ENCODE results near the gene FBXO34.

FBXO34 gene

DNA sequence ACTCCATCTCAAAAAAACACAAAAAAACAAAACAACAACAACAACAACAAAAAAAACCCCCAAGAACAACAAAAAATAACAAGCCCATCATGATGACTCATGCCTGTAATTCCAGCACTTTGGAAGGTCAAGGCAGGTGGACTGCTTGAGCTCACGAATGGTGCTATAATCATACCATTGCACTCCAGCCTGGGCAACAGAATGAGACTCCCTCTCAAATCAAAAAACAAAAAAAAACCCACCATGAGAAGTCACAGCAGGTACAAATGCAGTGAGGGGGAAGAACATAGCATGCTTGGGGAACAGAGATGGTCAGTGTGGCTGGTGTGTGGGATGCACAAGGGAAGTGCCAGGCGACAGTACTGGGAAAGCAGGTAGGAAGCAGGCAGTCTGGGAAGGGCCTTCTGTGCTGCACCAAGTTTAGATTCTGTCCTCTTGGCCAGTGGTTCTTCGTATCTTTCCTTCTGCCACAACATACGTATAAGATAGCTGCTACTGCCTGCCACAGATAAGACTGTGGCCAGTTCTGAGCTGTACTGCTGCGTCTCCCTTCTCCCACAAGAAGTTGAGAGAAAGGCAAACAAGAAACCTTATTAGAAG lies 112.4 kb downstream of the FBXO34 start:
- no peak for DNase-seq

DNA sequence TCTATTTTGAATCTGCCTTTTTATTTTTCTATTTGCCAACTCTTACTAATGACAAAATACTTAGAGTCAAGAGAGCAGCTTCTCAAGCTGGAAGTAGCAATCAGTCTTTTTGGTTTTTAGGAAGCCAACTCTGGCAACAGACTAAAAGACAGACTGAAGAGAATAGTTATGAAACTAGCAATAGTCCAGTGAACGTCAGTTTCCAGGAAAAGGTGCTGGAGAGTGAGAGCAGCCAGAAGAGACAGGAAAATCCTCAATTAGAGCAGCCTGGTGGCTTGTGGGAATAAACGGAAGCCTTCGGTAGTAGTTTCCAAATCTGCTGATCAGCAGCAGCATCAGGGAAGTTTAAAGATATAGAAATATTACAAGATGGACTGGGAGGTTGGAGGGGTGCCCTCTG lies 113.3 kb downstream of the FBXO34 start:
- no peak for DNase-seq

DNA sequence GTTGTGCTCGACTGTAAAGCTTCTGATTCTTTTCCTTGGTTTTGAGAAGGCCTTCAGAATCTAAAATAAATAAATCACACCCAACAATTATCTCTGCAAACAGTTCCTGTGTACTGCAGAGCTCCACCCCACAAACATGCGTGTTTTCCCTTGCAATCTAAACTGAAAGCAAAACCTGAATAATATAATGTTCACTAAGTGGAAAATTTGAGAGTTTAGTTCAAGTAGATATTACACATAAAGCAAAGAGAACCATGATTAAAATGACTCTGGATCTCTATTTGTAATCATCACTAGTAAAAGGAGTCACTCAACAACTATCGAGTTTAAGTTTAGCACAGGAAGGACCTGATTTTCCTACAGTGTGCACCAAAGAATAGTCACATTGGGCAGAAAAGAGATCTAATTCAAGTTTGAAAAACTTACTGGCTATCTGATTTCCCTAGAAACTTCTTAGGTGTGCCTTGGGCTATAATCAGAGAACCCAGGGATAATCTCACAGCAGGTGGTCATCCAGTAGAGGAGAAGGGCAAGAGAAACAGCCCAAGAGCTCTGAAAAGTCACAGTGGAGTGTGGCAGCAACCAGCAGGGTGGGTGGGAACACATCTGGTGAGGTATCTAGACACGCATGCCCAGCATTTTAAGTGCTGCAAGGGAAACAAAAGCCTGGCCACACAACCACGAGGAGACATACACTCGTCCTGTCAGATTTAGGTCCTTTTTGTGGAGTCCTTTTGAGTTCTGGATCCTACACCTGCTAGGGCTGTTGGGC lies 115.0 kb downstream of the FBXO34 start:
- DNase-seq: no peak

DNA sequence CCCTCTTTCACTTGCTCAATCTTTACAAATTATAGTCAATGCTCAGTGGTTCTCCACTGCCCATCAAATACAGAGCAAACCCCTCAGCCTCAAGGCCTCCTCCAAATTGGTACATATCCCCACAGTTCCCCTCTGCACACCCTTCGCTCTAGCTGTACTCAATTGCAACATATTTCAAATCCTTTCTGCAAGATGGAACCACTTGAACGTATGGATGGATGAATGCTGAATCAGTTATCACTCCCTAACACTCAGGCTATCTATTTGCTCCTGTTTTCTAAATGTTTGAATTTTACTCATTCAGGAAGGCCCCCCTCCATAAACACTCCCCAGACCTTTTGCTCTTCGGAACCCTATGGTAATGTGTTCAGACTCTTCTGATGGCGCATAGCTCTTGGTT lies 115.9 kb downstream of the FBXO34 start:
- DNase-seq: no peak

DNA sequence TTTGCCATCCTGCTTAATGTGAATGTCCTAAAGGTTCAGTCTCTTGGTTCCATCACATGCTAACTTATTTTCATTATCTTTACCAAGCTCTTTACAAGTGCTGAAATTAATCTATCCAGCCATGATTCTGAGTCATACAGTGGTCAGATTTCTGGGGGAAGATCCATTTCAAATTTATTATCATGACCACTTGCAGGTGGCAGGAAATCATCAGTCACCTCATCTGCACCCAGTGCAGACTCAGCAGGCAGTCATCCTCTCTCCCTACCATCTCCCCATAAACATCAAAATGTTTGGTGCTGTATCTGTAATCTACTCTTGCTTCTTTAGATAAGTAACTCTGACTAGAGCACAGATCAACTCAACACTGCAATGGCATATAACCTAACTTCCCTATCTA lies 116.9 kb downstream of the FBXO34 start:
- no peak for DNase-seq

DNA sequence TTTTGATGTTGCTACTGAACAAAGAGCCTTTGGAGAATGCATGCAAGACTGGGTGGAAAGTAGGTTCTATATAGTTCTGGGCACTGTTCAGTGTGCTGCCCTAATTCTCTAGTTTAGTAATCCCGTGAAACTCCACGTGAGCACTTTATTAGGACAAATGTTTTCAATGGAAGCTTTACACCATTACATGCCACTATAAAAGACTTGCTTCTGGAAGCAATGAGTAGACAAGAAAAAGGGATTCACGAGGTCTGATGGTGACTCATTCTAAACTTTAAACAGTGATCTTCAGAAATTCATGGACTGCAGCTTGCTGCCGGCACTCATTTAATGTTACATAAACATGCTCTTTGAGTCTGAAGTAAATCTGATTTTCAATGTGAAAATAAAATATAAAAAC lies 118.1 kb downstream of the FBXO34 start:
- no peak for DNase-seq

DNA sequence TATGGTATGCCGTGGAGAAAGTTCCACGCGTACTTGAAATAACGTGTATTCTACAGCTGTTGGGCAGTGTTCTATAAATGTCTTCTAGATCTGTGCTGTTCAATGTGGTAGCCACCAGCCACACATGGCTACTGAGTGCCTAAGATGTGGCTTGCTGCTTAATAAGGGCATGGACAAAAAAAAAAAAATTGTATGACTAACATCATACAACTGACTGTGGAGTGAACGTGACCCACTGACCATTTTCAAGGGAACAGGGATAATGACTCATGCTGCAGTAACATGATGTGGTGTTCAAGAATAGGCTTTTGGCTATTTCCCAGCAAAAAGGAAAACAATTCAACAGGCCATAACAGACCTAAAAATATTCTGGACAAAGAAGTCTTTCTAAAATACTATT lies 127.5 kb downstream of the FBXO34 start:
- DNase-seq: no peak

DNA sequence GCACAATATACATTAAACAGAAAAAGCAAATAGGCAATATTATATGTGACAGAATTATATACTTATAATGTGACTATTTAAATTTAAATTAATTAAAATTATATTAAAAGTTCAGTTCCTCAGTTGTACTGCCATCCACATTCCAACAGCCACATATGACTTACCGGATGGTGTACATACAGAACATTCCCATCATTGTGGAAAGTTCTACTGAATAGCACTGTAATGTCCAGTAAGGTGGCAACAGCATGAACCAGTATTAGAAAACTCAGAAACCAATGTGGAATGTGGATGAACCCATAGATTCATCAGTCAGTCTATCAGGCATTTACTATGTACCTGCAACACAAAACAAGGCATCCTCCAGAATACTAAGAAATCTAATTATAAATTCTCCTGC lies 128.0 kb downstream of the FBXO34 start:
- no peak for DNase-seq

DNA sequence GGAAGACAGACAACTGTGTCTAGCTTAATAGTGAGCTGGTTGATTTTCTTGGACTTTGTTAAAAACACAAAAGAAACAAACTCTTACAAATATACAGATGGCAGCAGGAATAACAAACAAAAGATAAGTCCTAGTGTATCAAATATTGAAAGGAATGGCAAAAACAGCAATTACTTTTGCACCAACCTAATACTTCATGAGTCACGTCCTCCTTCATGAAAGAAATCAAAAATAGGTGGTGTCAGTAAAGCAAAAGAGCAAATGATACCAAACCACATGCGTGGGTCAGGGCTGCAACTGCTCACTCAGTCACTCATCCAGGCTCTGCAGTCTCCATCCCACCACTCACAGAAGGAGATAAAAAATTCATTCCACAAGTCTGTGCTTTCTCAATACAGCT lies 128.6 kb downstream of the FBXO34 start:
- no peak for DNase-seq

DNA sequence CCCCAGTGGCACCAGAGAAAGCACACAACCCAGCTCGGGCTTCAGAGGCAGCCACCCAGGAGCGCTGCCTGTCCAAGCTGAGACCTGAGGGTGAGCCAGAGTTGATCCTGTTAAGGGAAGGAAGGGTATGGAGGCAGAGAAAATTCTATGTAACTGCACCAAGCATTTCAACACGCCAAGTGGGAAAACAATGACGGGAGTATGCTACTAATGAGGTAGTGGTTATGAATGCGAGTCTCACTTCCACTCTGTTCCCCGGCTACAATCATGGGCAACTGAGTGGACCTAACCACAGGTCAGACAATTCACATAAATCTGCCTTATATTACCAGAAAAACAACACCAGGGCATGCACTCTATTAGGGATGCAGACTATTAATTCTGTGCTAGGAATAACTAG lies 130.5 kb downstream of the FBXO34 start:
- DNase-seq: no peak
